ENCODE data around the gene IL12RB2.

IL12RB2 gene

GRCh38 chr1:67368046-67368514 is 60.4 kb downstream of the IL12RB2 start:
- H2AK5ac ChIP-seq (ENCODE audit: low read length, severe bottlenecking): no peak overlapping the region
- H3K79me1 ChIP-seq (replicated peaks; ENCODE audit: low read length, poor library complexity, severe bottlenecking): no peaks in the 10 kb centered on the region
- WGBS: no CpG with 5 or more reads among the region's 1 CpG

GRCh38 chr1:67371043-67371442 is 63.4 kb downstream of the IL12RB2 start:
- H2BK5ac ChIP-seq (ENCODE audit: low read depth, low read length, poor library complexity, severe bottlenecking): no peak overlapping the region
- H2BK15ac ChIP-seq (ENCODE audit: low read depth, poor library complexity, severe bottlenecking): no peak overlapping the region
- H2BK120ac ChIP-seq (ENCODE audit: low read depth, low read length): no peak overlapping the region
- no peak overlapping the region for H3K27ac ChIP-seq (ENCODE audit: low read length, poor library complexity, severe bottlenecking)
- no peak overlapping the region for H3K18ac ChIP-seq (ENCODE audit: low read depth in 1 of 2, low read length in 2 of 2)
- H3K4ac ChIP-seq (ENCODE audit: low read depth in 1 of 2, low read length in 2 of 2): no peak overlapping the region
- H3K9ac ChIP-seq (ENCODE audit: low read length): no peak overlapping the region
- no peak for DNase-seq
- no peak overlapping the region for H3K4me2 ChIP-seq (ENCODE audit: low read length, poor library complexity, severe bottlenecking)
- no peak overlapping the region for H3K4me3 ChIP-seq (ENCODE audit: insufficient read depth in 1 of 2, low read depth in 1 of 2, low read length in 2 of 2)
- H2AK5ac ChIP-seq (ENCODE audit: low read length, severe bottlenecking): no peak overlapping the region
- H3K14ac ChIP-seq (ENCODE audit: low read length in 2 of 2): no peak overlapping the region
- no peak overlapping the region for H3K23ac ChIP-seq (ENCODE audit: low read length in 2 of 2)
- no peak overlapping the region for H2BK12ac ChIP-seq (ENCODE audit: low read length in 2 of 2)
- no peak overlapping the region for H2AFZ ChIP-seq (ENCODE audit: low read depth, low read length)
- no peaks in the 10 kb centered on the region for H3K27me3 ChIP-seq (ENCODE audit: control insufficient read depth in 1 of 2, insufficient read depth in 1 of 2, low read length in 2 of 2)
- no peaks in the 10 kb centered on the region for H3K79me1 ChIP-seq (replicated peaks; ENCODE audit: low read length, poor library complexity, severe bottlenecking)
- WGBS: 98% methylated on average over 2 of the region's 2 CpGs
- no peak overlapping the region for H4K8ac ChIP-seq (ENCODE audit: low read length)
- no peaks in the 10 kb centered on the region for H3K4me1 ChIP-seq (ENCODE audit: control insufficient read depth, insufficient read depth, low read depth, low read length)
- H3K9me3 ChIP-seq (ENCODE audit: control insufficient read depth, low read length): no peaks in the 10 kb centered on the region
- H3K36me3 ChIP-seq (ENCODE audit: control insufficient read depth in 1 of 2, insufficient read depth in 2 of 2, low read depth in 1 of 2, low read length in 2 of 2): no peaks in the 10 kb centered on the region
- no peak overlapping the region for H4K91ac ChIP-seq (ENCODE audit: low read length)

More at GRCh38 chr1:67368046-67368514, 60.4 kb downstream of the IL12RB2 start:
- Histone ChIP-seq H3K23ac (ENCODE audit: low read length in 2 of 2) (no peak overlapping the region), H3K4me2 (ENCODE audit: low read length, poor library complexity, severe bottlenecking) (no peak overlapping the region), H3K4me1 (ENCODE audit: control insufficient read depth, insufficient read depth, low read depth, low read length) (no peaks in the 10 kb centered on the region), H2BK120ac (ENCODE audit: low read depth, low read length) (no peak overlapping the region), H2BK15ac (ENCODE audit: low read depth, poor library complexity, severe bottlenecking) (no peak overlapping the region), H3K36me3 (ENCODE audit: control insufficient read depth in 1 of 2, insufficient read depth in 2 of 2, low read depth in 1 of 2, low read length in 2 of 2) (no peaks in the 10 kb centered on the region), H2BK12ac (ENCODE audit: low read length in 2 of 2) (no peak overlapping the region), H4K91ac (ENCODE audit: low read length) (no peak overlapping the region), H3K27ac (ENCODE audit: low read length, poor library complexity, severe bottlenecking) (no peak overlapping the region), H3K4me3 (ENCODE audit: insufficient read depth in 1 of 2, low read depth in 1 of 2, low read length in 2 of 2) (no peak overlapping the region), H3K18ac (ENCODE audit: low read depth in 1 of 2, low read length in 2 of 2) (no peak overlapping the region), H3K9me3 (ENCODE audit: control insufficient read depth, low read length) (no peaks in the 10 kb centered on the region), H4K8ac (ENCODE audit: low read length) (no peak overlapping the region), H3K4ac (ENCODE audit: low read depth in 1 of 2, low read length in 2 of 2) (no peak overlapping the region), H3K14ac (ENCODE audit: low read length in 2 of 2) (no peak overlapping the region), H2AFZ (ENCODE audit: low read depth, low read length) (no peak overlapping the region), H3K9ac (ENCODE audit: low read length) (no peak overlapping the region), H2BK5ac (ENCODE audit: low read depth, low read length, poor library complexity, severe bottlenecking) (no peak overlapping the region), H3K27me3 (ENCODE audit: control insufficient read depth in 1 of 2, insufficient read depth in 1 of 2, low read length in 2 of 2) (no peaks in the 10 kb centered on the region)
- no peak for DNase-seq

GRCh38 chr1:67371681-67372080 is 64.0 kb downstream of the IL12RB2 start:
- H3K4me2 ChIP-seq (ENCODE audit: low read length, poor library complexity, severe bottlenecking): no peak overlapping the region
- H3K4ac ChIP-seq (ENCODE audit: low read depth in 1 of 2, low read length in 2 of 2): no peak overlapping the region
- no peak overlapping the region for H2BK12ac ChIP-seq (ENCODE audit: low read length in 2 of 2)
- no peak overlapping the region for H3K14ac ChIP-seq (ENCODE audit: low read length in 2 of 2)
- H2AK5ac ChIP-seq (ENCODE audit: low read length, severe bottlenecking): no peak overlapping the region
- H3K79me1 ChIP-seq (replicated peaks; ENCODE audit: low read length, poor library complexity, severe bottlenecking): no peaks in the 10 kb centered on the region
- no peak overlapping the region for H2BK15ac ChIP-seq (ENCODE audit: low read depth, poor library complexity, severe bottlenecking)
- H3K18ac ChIP-seq (ENCODE audit: low read depth in 1 of 2, low read length in 2 of 2): no peak overlapping the region
- no peak overlapping the region for H3K4me3 ChIP-seq (ENCODE audit: insufficient read depth in 1 of 2, low read depth in 1 of 2, low read length in 2 of 2)
- H3K4me1 ChIP-seq (ENCODE audit: control insufficient read depth, insufficient read depth, low read depth, low read length): no peaks in the 10 kb centered on the region
- H2BK120ac ChIP-seq (ENCODE audit: low read depth, low read length): no peak overlapping the region
- 84% methylated on average over 5 of the region's 5 CpGs for WGBS
- no peak overlapping the region for H4K91ac ChIP-seq (ENCODE audit: low read length)
- H3K27me3 ChIP-seq (ENCODE audit: control insufficient read depth in 1 of 2, insufficient read depth in 1 of 2, low read length in 2 of 2): no peaks in the 10 kb centered on the region
- no peak overlapping the region for H2AFZ ChIP-seq (ENCODE audit: low read depth, low read length)
- H3K23ac ChIP-seq (ENCODE audit: low read length in 2 of 2): no peak overlapping the region
- no peak overlapping the region for H2BK5ac ChIP-seq (ENCODE audit: low read depth, low read length, poor library complexity, severe bottlenecking)
- H3K9ac ChIP-seq (ENCODE audit: low read length): no peak overlapping the region
- no peak overlapping the region for H3K27ac ChIP-seq (ENCODE audit: low read length, poor library complexity, severe bottlenecking)
- H3K36me3 ChIP-seq (ENCODE audit: control insufficient read depth in 1 of 2, insufficient read depth in 2 of 2, low read depth in 1 of 2, low read length in 2 of 2): no peaks in the 10 kb centered on the region
- H3K9me3 ChIP-seq (ENCODE audit: control insufficient read depth, low read length): no peaks in the 10 kb centered on the region
- H4K8ac ChIP-seq (ENCODE audit: low read length): no peak overlapping the region
- peak; percentile 3 for DNase-seq

- 66% methylated on average over 3 of the region's 3 CpGs for WGBS
- H3K23ac ChIP-seq (ENCODE audit: low read length in 2 of 2): no peak overlapping the region
- no peak overlapping the region for H3K9ac ChIP-seq (ENCODE audit: low read length)
- no peak overlapping the region for H3K4ac ChIP-seq (ENCODE audit: low read depth in 1 of 2, low read length in 2 of 2)
- H3K36me3 ChIP-seq (ENCODE audit: control insufficient read depth in 1 of 2, insufficient read depth in 2 of 2, low read depth in 1 of 2, low read length in 2 of 2): no peaks in the 10 kb centered on the region
- H3K4me3 ChIP-seq (ENCODE audit: insufficient read depth in 1 of 2, low read depth in 1 of 2, low read length in 2 of 2): no peak overlapping the region
- H3K27me3 ChIP-seq (ENCODE audit: control insufficient read depth in 1 of 2, insufficient read depth in 1 of 2, low read length in 2 of 2): no peaks in the 10 kb centered on the region
- no peak overlapping the region for H3K18ac ChIP-seq (ENCODE audit: low read depth in 1 of 2, low read length in 2 of 2)
- no peak overlapping the region for H2BK120ac ChIP-seq (ENCODE audit: low read depth, low read length)
- H3K4me1 ChIP-seq (ENCODE audit: control insufficient read depth, insufficient read depth, low read depth, low read length): no peaks in the 10 kb centered on the region
- H2BK15ac ChIP-seq (ENCODE audit: low read depth, poor library complexity, severe bottlenecking): no peak overlapping the region
- no peak overlapping the region for H2AK5ac ChIP-seq (ENCODE audit: low read length, severe bottlenecking)
- H2BK12ac ChIP-seq (ENCODE audit: low read length in 2 of 2): no peak overlapping the region
- H4K91ac ChIP-seq (ENCODE audit: low read length): no peak overlapping the region
- no peak overlapping the region for H3K4me2 ChIP-seq (ENCODE audit: low read length, poor library complexity, severe bottlenecking)
- H3K9me3 ChIP-seq (ENCODE audit: control insufficient read depth, low read length): no peaks in the 10 kb centered on the region
- H2BK5ac ChIP-seq (ENCODE audit: low read depth, low read length, poor library complexity, severe bottlenecking): no peak overlapping the region
- H3K14ac ChIP-seq (ENCODE audit: low read length in 2 of 2): no peak overlapping the region
- DNase-seq: peak; percentile 8
- no peaks in the 10 kb centered on the region for H3K79me1 ChIP-seq (replicated peaks; ENCODE audit: low read length, poor library complexity, severe bottlenecking)
- no peak overlapping the region for H3K27ac ChIP-seq (ENCODE audit: low read length, poor library complexity, severe bottlenecking)
- H2AFZ ChIP-seq (ENCODE audit: low read depth, low read length): no peak overlapping the region
- no peak overlapping the region for H4K8ac ChIP-seq (ENCODE audit: low read length)
Measured at GRCh38 chr1:67372136-67372535, 64.5 kb downstream of the IL12RB2 start.

All from mesenchymal stem cell (in vitro differentiated cells and primary cell).